IMR-90 (cell line): Measurements from ENCODE around the gene DPAGT1. TPM values are rescaled to one million over a fixed set of nuclear protein-coding genes. Genes with fewer than 3 reads are reported as not detected.

Experiments used
- ATAC-seq: fragments of 200-7000 bp; cut with Tn5 transposase; 2 replicates; pipeline ENCODE4 v1.9.1; 2020; ENCODE audit warnings: low read depth, mild to moderate bottlenecking, moderate library complexity
- BruUV-seq: library from RNA; stranded (reverse); fragments of 400-500 nt; replicated peaks from 2 replicates; lab custom pipeline; 2021; lab: Mats Ljungman, UMichigan
- CTCF ChIA-PET: fragments of 300-600 bp; formaldehyde crosslinking; extraction: SDS; loops from one replicate; lab custom pipeline; 2021; ENCODE audit warnings: antibody characterized with exemption; lab: Yijun Ruan, JAX
- POLR2A ChIA-PET: fragments of 300-600 bp; sonication (Branson Sonifier 250); formaldehyde crosslinking; loops from one replicate; lab custom pipeline; 2022; ENCODE audit warnings: antibody characterized with exemption; ENCODE audit not compliant: unreplicated experiment; lab: Charles Lee
- DNase-seq: peaks from one replicate; pipeline ENCODE4 v3.0.0; 2013
- H2AFZ ChIP-seq: replicated peaks from 2 replicates; pipeline ENCODE3; 2013; ENCODE audit warnings: low read length, mild to moderate bottlenecking; ENCODE audit not compliant: poor library complexity
- H2AK5ac ChIP-seq: 2 replicates; pipeline ENCODE4 v1.6.1; 2013; ENCODE audit warnings: low read depth, low read length, inconsistent platforms
- H2AK9ac ChIP-seq: replicated peaks from 2 replicates; pipeline ENCODE3; 2013; ENCODE audit warnings: mild to moderate bottlenecking, low read depth, low read length, moderate library complexity; ENCODE audit not compliant: poor library complexity
- H2BK120ac ChIP-seq: 2 replicates; pipeline ENCODE4 v1.6.1; 2013; ENCODE audit warnings: low read depth, low read length, inconsistent platforms
- H2BK15ac ChIP-seq: 3 replicates; pipeline ENCODE4 v1.6.1; 2013; ENCODE audit warnings: low read depth, low read length, inconsistent platforms
- H2BK20ac ChIP-seq: 2 replicates; pipeline ENCODE4 v1.6.1; 2013; ENCODE audit warnings: low read depth, mild to moderate bottlenecking, inconsistent platforms, low read length, moderate library complexity
- H2BK5ac ChIP-seq: 2 replicates; pipeline ENCODE4 v1.6.1; 2013; ENCODE audit warnings: mild to moderate bottlenecking, low read depth, low read length, inconsistent platforms; ENCODE audit not compliant: poor library complexity, severe bottlenecking
- H3K14ac ChIP-seq: replicated peaks from 2 replicates; pipeline ENCODE4 v1.6.1; 2013; ENCODE audit warnings: low read depth, low read length, inconsistent platforms
- H3K18ac ChIP-seq: 2 replicates; pipeline ENCODE4 v1.6.1; 2013; ENCODE audit warnings: low read depth, low read length, control low read depth
- H3K23ac ChIP-seq: 2 replicates; pipeline ENCODE4 v1.6.1; 2013; ENCODE audit warnings: low read depth, low read length, inconsistent platforms
- H3K27ac ChIP-seq: 2 replicates; pipeline ENCODE4 v1.5.1; 2013; ENCODE audit warnings: mild to moderate bottlenecking, control low read depth, low read length; ENCODE audit not compliant: insufficient read depth
- H3K27me3 ChIP-seq: 2 replicates; pipeline ENCODE4 v1.6.1; 2013; ENCODE audit warnings: low read length; ENCODE audit not compliant: control insufficient read depth, insufficient read depth
- H3K36me3 ChIP-seq: 2 replicates; pipeline ENCODE4 v1.6.1; 2013; ENCODE audit warnings: low read length, mixed read lengths; ENCODE audit not compliant: control insufficient read depth, insufficient read depth
- H3K4ac ChIP-seq: 2 replicates; pipeline ENCODE4 v1.6.1; 2013; ENCODE audit warnings: low read depth, low read length, inconsistent platforms
- H3K4me1 ChIP-seq: 2 replicates; pipeline ENCODE4 v1.6.1; 2013; ENCODE audit warnings: low read length, mixed read lengths; ENCODE audit not compliant: control insufficient read depth, insufficient read depth
- H3K4me2 ChIP-seq: 2 replicates; pipeline ENCODE4 v1.6.1; 2013; ENCODE audit warnings: low read depth, mild to moderate bottlenecking, control low read depth, low read length, moderate library complexity
- H3K4me3 ChIP-seq: 2 replicates; pipeline ENCODE4 v1.5.1; 2013; ENCODE audit warnings: low read depth, mild to moderate bottlenecking, control low read depth, low read length, moderate library complexity; ENCODE audit not compliant: insufficient read depth
- H3K56ac ChIP-seq: 2 replicates; pipeline ENCODE4 v1.6.1; 2013; ENCODE audit warnings: low read length, inconsistent platforms; ENCODE audit not compliant: insufficient read depth; ENCODE audit errors: extremely low read depth
- H3K79me1 ChIP-seq, 2 experiments: 2 replicates each; pipeline ENCODE4 v1.6.1; 2013; ENCODE audit warnings: low read length in 2 of 2, inconsistent platforms in 1 of 2, low read depth in 1 of 2
- H3K9ac ChIP-seq: 2 replicates; pipeline ENCODE4 v1.6.1; 2013; ENCODE audit warnings: low read depth, low read length, control low read depth
- H3K9me1 ChIP-seq: 2 replicates; pipeline ENCODE4 v1.6.1; 2013; ENCODE audit warnings: low read length, inconsistent platforms; ENCODE audit not compliant: insufficient read depth
- H3K9me3 ChIP-seq: 2 replicates; pipeline ENCODE4 v1.6.1; 2013; ENCODE audit warnings: low read length; ENCODE audit not compliant: control insufficient read depth, insufficient read depth
- H4K20me1 ChIP-seq: 2 replicates; pipeline ENCODE4 v1.6.1; 2013; ENCODE audit warnings: low read length, inconsistent platforms; ENCODE audit not compliant: insufficient read depth
- H4K5ac ChIP-seq: 2 replicates; pipeline ENCODE4 v1.6.1; 2013; ENCODE audit warnings: mild to moderate bottlenecking, low read depth, low read length, control low read depth
- H4K8ac ChIP-seq, 2 experiments: 2 replicates each; pipeline ENCODE4 v1.6.1; 2013; ENCODE audit warnings: low read depth in 2 of 2, low read length in 2 of 2, control low read depth in 1 of 2, inconsistent platforms in 1 of 2
- H4K91ac ChIP-seq: 2 replicates; pipeline ENCODE4 v1.6.1; 2013; ENCODE audit warnings: low read depth, low read length, inconsistent platforms; ENCODE audit not compliant: insufficient read depth
- BHLHE40 ChIP-seq: fragments of 150-350 bp; IDR thresholded peaks from 2 replicates; pipeline ENCODE4 v1.6.1; 2016; ENCODE audit warnings: mild to moderate bottlenecking, low read depth, low read length
- RFX5 ChIP-seq: IDR thresholded peaks from 2 replicates; pipeline ENCODE4 v1.8.0; 2012; ENCODE audit warnings: low read depth, mild to moderate bottlenecking, low read length, moderate library complexity
- WGBS, 2 experiments: methylation state at CpG; one replicate each; pipeline versions ENCODE4 v1.1.5 to v1.1.7; 2013; ENCODE audit warnings: missing lambda C conversion rate in 2 of 2; ENCODE audit not compliant: insufficient read length in 1 of 2; ENCODE audit errors: extremely low coverage in 2 of 2; 5-methylcytosine and 5-hydroxymethylcytosine counted together
- dilution Hi-C: fragments of 300-500 bp; cut with HindIII; formaldehyde crosslinking; loops from one replicate; pipeline ENCODE4 v1.14.3; 2018; ENCODE audit warnings: low sequenced_read_pairs; ENCODE audit not compliant: unreplicated experiment
- in situ Hi-C: fragments of 300-500 bp; cut with MboI; formaldehyde crosslinking; loops from 3 replicates; pipeline ENCODE4 v1.14.3; 2019; ENCODE audit warnings: low sequenced_read_pairs, inconsistent platforms, mixed read lengths
- intact Hi-C: fragments of 100-400 bp; cut with micrococcal nuclease; formaldehyde crosslinking; loops from 2 replicates; pipeline ENCODE4 v1.10.0; 2022
- polyA plus RNA-seq, 3 experiments: library from polyadenylated mRNA; depleted of rRNA; stranded (reverse); fragments of >200 nt; gene quantifications; 2 replicates each; pipeline ENCODE4 v1.2.3, GENCODE V29; 2012; ENCODE audit warnings: low replicate concordance in 1 of 3
- total RNA-seq: library from RNA; depleted of rRNA; stranded (reverse); fragments of >200 nt; gene quantifications from 2 replicates; pipeline ENCODE4 v1.2.3, GENCODE V29; 2012

The DPAGT1 gene
- total and polyA plus RNA-seq, 2 of the 4 experiments (the other 2 are of a cell fraction), result 15.2 to 53.4 TPM

DNA sequence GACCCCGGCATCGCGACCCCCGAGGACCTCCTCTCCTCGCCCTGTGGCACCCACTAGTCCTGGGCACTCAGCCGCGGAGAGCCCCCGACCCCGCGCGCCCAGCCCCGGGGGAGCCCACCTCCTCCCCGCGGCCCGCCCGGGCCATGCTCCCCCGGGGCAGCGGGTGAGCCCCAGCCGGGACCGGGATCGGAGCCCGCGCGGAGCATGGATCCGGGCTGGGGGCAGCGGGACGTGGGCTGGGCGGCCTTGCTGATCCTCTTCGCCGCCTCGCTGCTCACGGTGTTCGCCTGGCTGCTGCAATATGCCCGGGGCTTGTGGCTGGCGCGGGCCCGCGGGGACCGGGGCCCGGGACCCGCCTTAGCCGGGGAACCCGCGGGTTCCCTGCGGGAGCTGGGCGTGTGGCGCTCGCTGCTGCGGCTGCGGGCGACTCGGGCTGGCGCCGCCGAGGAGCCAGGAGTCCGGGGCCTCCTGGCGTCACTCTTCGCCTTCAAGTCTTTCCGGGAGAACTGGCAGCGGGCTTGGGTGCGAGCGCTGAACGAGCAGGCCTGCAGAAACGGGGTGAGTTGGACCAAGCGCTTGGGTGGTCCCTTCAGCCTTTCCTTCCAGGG, 6.0 kb upstream of the DPAGT1 start:
- Histone ChIP-seq H3K79me1 (peaks cover 21 to 57% of the 10 kb centered on the region in 2 experiments), H2BK20ac (no peak overlapping the region), H2BK15ac (no peak overlapping the region), H4K91ac (no peak overlapping the region), H4K8ac (peak overlapping the region in 1 of 2 experiments; percentile 18; a peak in 1 of 4 replicates), H3K56ac (no peak overlapping the region), H3K4me1 (peaks cover 9% of the 10 kb centered on the region), H3K9me1 (peaks cover 23% of the 10 kb centered on the region), H2BK120ac (no peak overlapping the region), H2AK5ac (peak overlapping the region; percentile 17; the same call in 1 of the 2 replicates), H3K23ac (peak overlapping the region; percentile 10), H3K18ac (no peak overlapping the region), H3K36me3 (peaks cover 15% of the 10 kb centered on the region), H3K9ac (peak overlapping the region; percentile 81), H4K5ac (no peak overlapping the region), H3K4me2 (peak overlapping the region; percentile 95), H3K4me3 (peak overlapping the region; percentile 45), H4K20me1 (peaks cover 4% of the 10 kb centered on the region; the same call in 1 of the 2 replicates), H2AFZ (peak overlapping the region; percentile 91), H3K4ac (peak overlapping the region; percentile 19; the same call in 1 of the 2 replicates), H3K27ac (peak overlapping the region; percentile 36; the same call in 1 of the 2 replicates), H3K9me3 (no peaks in the 10 kb centered on the region), H2AK9ac (peak overlapping the region; percentile 91), H3K27me3 (no peaks in the 10 kb centered on the region), H2BK5ac (no peak overlapping the region), H3K14ac (no peak overlapping the region)
- no TSS peak for BruUV-seq
- intact Hi-C loops, result loop anchor here (10.0 kb wide), 1 partner anchor 367 kb away; no protein-coding TSS in a partner anchor
- CTCF ChIA-PET, result no interaction called here
- ATAC-seq, result peak; percentile 38
- TF ChIP-seq BHLHE40 (no peak), RFX5 (no peak)
- WGBS, 2 experiments, result 0% methylated on average over 17 of the region's 65 CpGs; no CpG with 5 or more reads in 1 of the 2 experiments
- POLR2A ChIA-PET, result no interaction called here
- in situ Hi-C loops, result no loop called here
- dilution Hi-C loops, result no loop called here
- no peak for DNase-seq
